IMR-90 (cell line): ENCODE data around the gene PIGU. TPM values are rescaled to one million over a fixed set of nuclear protein-coding genes. Genes with fewer than 3 reads are reported as not detected.

Experiments
- ATAC-seq: fragments of 200-7000 bp; cut with Tn5 transposase; 2 replicates; pipeline ENCODE4 v1.9.1; 2020; ENCODE audit warnings: low read depth, mild to moderate bottlenecking, moderate library complexity
- BruUV-seq: library from RNA; stranded (reverse); fragments of 400-500 nt; replicated peaks from 2 replicates; lab custom pipeline; 2021; lab: Mats Ljungman, UMichigan
- CTCF ChIA-PET: fragments of 300-600 bp; formaldehyde crosslinking; extraction: SDS; loops from one replicate; lab custom pipeline; 2021; ENCODE audit warnings: antibody characterized with exemption; lab: Yijun Ruan, JAX
- POLR2A ChIA-PET: fragments of 300-600 bp; sonication (Branson Sonifier 250); formaldehyde crosslinking; loops from one replicate; lab custom pipeline; 2022; ENCODE audit warnings: antibody characterized with exemption; ENCODE audit not compliant: unreplicated experiment; lab: Charles Lee
- DNase-seq: peaks from one replicate; pipeline ENCODE4 v3.0.0; 2013
- H2AFZ ChIP-seq: replicated peaks from 2 replicates; pipeline ENCODE3; 2013; ENCODE audit warnings: low read length, mild to moderate bottlenecking; ENCODE audit not compliant: poor library complexity
- H2AK5ac ChIP-seq: 2 replicates; pipeline ENCODE4 v1.6.1; 2013; ENCODE audit warnings: low read depth, low read length, inconsistent platforms
- H2AK9ac ChIP-seq: replicated peaks from 2 replicates; pipeline ENCODE3; 2013; ENCODE audit warnings: mild to moderate bottlenecking, low read depth, low read length, moderate library complexity; ENCODE audit not compliant: poor library complexity
- H2BK120ac ChIP-seq: 2 replicates; pipeline ENCODE4 v1.6.1; 2013; ENCODE audit warnings: low read depth, low read length, inconsistent platforms
- H2BK15ac ChIP-seq: 3 replicates; pipeline ENCODE4 v1.6.1; 2013; ENCODE audit warnings: low read depth, low read length, inconsistent platforms
- H2BK20ac ChIP-seq: 2 replicates; pipeline ENCODE4 v1.6.1; 2013; ENCODE audit warnings: low read depth, mild to moderate bottlenecking, inconsistent platforms, low read length, moderate library complexity
- H2BK5ac ChIP-seq: 2 replicates; pipeline ENCODE4 v1.6.1; 2013; ENCODE audit warnings: mild to moderate bottlenecking, low read depth, low read length, inconsistent platforms; ENCODE audit not compliant: poor library complexity, severe bottlenecking
- H3K14ac ChIP-seq: replicated peaks from 2 replicates; pipeline ENCODE4 v1.6.1; 2013; ENCODE audit warnings: low read depth, low read length, inconsistent platforms
- H3K18ac ChIP-seq: 2 replicates; pipeline ENCODE4 v1.6.1; 2013; ENCODE audit warnings: low read depth, low read length, control low read depth
- H3K23ac ChIP-seq: 2 replicates; pipeline ENCODE4 v1.6.1; 2013; ENCODE audit warnings: low read depth, low read length, inconsistent platforms
- H3K27ac ChIP-seq: 2 replicates; pipeline ENCODE4 v1.5.1; 2013; ENCODE audit warnings: mild to moderate bottlenecking, control low read depth, low read length; ENCODE audit not compliant: insufficient read depth
- H3K27me3 ChIP-seq: 2 replicates; pipeline ENCODE4 v1.6.1; 2013; ENCODE audit warnings: low read length; ENCODE audit not compliant: control insufficient read depth, insufficient read depth
- H3K36me3 ChIP-seq: 2 replicates; pipeline ENCODE4 v1.6.1; 2013; ENCODE audit warnings: low read length, mixed read lengths; ENCODE audit not compliant: control insufficient read depth, insufficient read depth
- H3K4ac ChIP-seq: 2 replicates; pipeline ENCODE4 v1.6.1; 2013; ENCODE audit warnings: low read depth, low read length, inconsistent platforms
- H3K4me1 ChIP-seq: 2 replicates; pipeline ENCODE4 v1.6.1; 2013; ENCODE audit warnings: low read length, mixed read lengths; ENCODE audit not compliant: control insufficient read depth, insufficient read depth
- H3K4me2 ChIP-seq: 2 replicates; pipeline ENCODE4 v1.6.1; 2013; ENCODE audit warnings: low read depth, mild to moderate bottlenecking, control low read depth, low read length, moderate library complexity
- H3K4me3 ChIP-seq: 2 replicates; pipeline ENCODE4 v1.5.1; 2013; ENCODE audit warnings: low read depth, mild to moderate bottlenecking, control low read depth, low read length, moderate library complexity; ENCODE audit not compliant: insufficient read depth
- H3K56ac ChIP-seq: 2 replicates; pipeline ENCODE4 v1.6.1; 2013; ENCODE audit warnings: low read length, inconsistent platforms; ENCODE audit not compliant: insufficient read depth; ENCODE audit errors: extremely low read depth
- H3K79me1 ChIP-seq, 2 experiments: 2 replicates each; pipeline ENCODE4 v1.6.1; 2013; ENCODE audit warnings: low read length in 2 of 2, inconsistent platforms in 1 of 2, low read depth in 1 of 2
- H3K9ac ChIP-seq: 2 replicates; pipeline ENCODE4 v1.6.1; 2013; ENCODE audit warnings: low read depth, low read length, control low read depth
- H3K9me1 ChIP-seq: 2 replicates; pipeline ENCODE4 v1.6.1; 2013; ENCODE audit warnings: low read length, inconsistent platforms; ENCODE audit not compliant: insufficient read depth
- H3K9me3 ChIP-seq: 2 replicates; pipeline ENCODE4 v1.6.1; 2013; ENCODE audit warnings: low read length; ENCODE audit not compliant: control insufficient read depth, insufficient read depth
- H4K20me1 ChIP-seq: 2 replicates; pipeline ENCODE4 v1.6.1; 2013; ENCODE audit warnings: low read length, inconsistent platforms; ENCODE audit not compliant: insufficient read depth
- H4K5ac ChIP-seq: 2 replicates; pipeline ENCODE4 v1.6.1; 2013; ENCODE audit warnings: mild to moderate bottlenecking, low read depth, low read length, control low read depth
- H4K8ac ChIP-seq, 2 experiments: 2 replicates each; pipeline ENCODE4 v1.6.1; 2013; ENCODE audit warnings: low read depth in 2 of 2, low read length in 2 of 2, control low read depth in 1 of 2, inconsistent platforms in 1 of 2
- H4K91ac ChIP-seq: 2 replicates; pipeline ENCODE4 v1.6.1; 2013; ENCODE audit warnings: low read depth, low read length, inconsistent platforms; ENCODE audit not compliant: insufficient read depth
- BHLHE40 ChIP-seq: fragments of 150-350 bp; IDR thresholded peaks from 2 replicates; pipeline ENCODE4 v1.6.1; 2016; ENCODE audit warnings: mild to moderate bottlenecking, low read depth, low read length
- CEBPB ChIP-seq: IDR thresholded peaks from 2 replicates; pipeline ENCODE4 v1.6.1; 2012; ENCODE audit warnings: low read depth, low read length, improper control_type of control experiment
- CHD1 ChIP-seq: IDR thresholded peaks from 2 replicates; pipeline ENCODE4 v1.6.1; 2012; ENCODE audit warnings: low read depth, low read length, improper control_type of control experiment
- FOS ChIP-seq: fragments of 150-350 bp; IDR thresholded peaks from 2 replicates; pipeline ENCODE4 v1.6.1; 2016; ENCODE audit warnings: low read depth, low read length
- MAZ ChIP-seq: IDR thresholded peaks from 2 replicates; pipeline ENCODE4 v1.6.1; 2012; ENCODE audit warnings: low read depth, mild to moderate bottlenecking, low read length, improper control_type of control experiment, moderate library complexity, borderline replicate concordance
- MXI1 ChIP-seq: IDR thresholded peaks from 2 replicates; pipeline ENCODE4 v1.6.1; 2012; ENCODE audit warnings: low read depth, mild to moderate bottlenecking, low read length, moderate library complexity, borderline replicate concordance
- NFE2L2 ChIP-seq: fragments of 150-350 bp; IDR thresholded peaks from 2 replicates; pipeline ENCODE4 v1.6.1; 2016; ENCODE audit warnings: low read depth, mild to moderate bottlenecking, low read length
- POLR2A ChIP-seq: IDR thresholded peaks from 2 replicates; pipeline ENCODE4 v1.6.1; 2012; ENCODE audit warnings: mild to moderate bottlenecking, low read depth, low read length
- RAD21 ChIP-seq: IDR thresholded peaks from 2 replicates; pipeline ENCODE4 v1.6.1; 2012; ENCODE audit warnings: low read length, improper control_type of control experiment
- RFX5 ChIP-seq: IDR thresholded peaks from 2 replicates; pipeline ENCODE4 v1.8.0; 2012; ENCODE audit warnings: low read depth, mild to moderate bottlenecking, low read length, moderate library complexity
- SMC3 ChIP-seq: fragments of 150-350 bp; IDR thresholded peaks from 2 replicates; pipeline ENCODE4 v1.6.1; 2016; ENCODE audit warnings: low read depth, mild to moderate bottlenecking, antibody characterized with exemption, low read length, moderate library complexity
- WGBS, 2 experiments: methylation state at CpG; one replicate each; pipeline versions ENCODE4 v1.1.5 to v1.1.7; 2013; ENCODE audit warnings: missing lambda C conversion rate in 2 of 2; ENCODE audit not compliant: insufficient read length in 1 of 2; ENCODE audit errors: extremely low coverage in 2 of 2; 5-methylcytosine and 5-hydroxymethylcytosine counted together
- dilution Hi-C: fragments of 300-500 bp; cut with HindIII; formaldehyde crosslinking; loops from one replicate; pipeline ENCODE4 v1.14.3; 2018; ENCODE audit warnings: low sequenced_read_pairs; ENCODE audit not compliant: unreplicated experiment
- in situ Hi-C: fragments of 300-500 bp; cut with MboI; formaldehyde crosslinking; loops from 3 replicates; pipeline ENCODE4 v1.14.3; 2019; ENCODE audit warnings: low sequenced_read_pairs, inconsistent platforms, mixed read lengths
- intact Hi-C: fragments of 100-400 bp; cut with micrococcal nuclease; formaldehyde crosslinking; loops from 2 replicates; pipeline ENCODE4 v1.10.0; 2022
- polyA plus RNA-seq, 3 experiments: library from polyadenylated mRNA; depleted of rRNA; stranded (reverse); fragments of >200 nt; gene quantifications; 2 replicates each; pipeline ENCODE4 v1.2.3, GENCODE V29; 2012; ENCODE audit warnings: low replicate concordance in 1 of 3
- total RNA-seq: library from RNA; depleted of rRNA; stranded (reverse); fragments of >200 nt; gene quantifications from 2 replicates; pipeline ENCODE4 v1.2.3, GENCODE V29; 2012
- TF ChIP-seq, protein P1 (sequence below): fragments of 150-350 bp; IDR thresholded peaks from 2 replicates; pipeline ENCODE4 v1.6.1; 2017; ENCODE audit warnings: mild to moderate bottlenecking, antibody characterized with exemption, low read length, low read depth
- TF ChIP-seq, protein P2 (sequence below): fragments of 150-350 bp; IDR thresholded peaks from 2 replicates; pipeline ENCODE4 v1.6.1; 2016; ENCODE audit warnings: low read depth, mild to moderate bottlenecking, low read length, moderate library complexity, borderline replicate concordance

PIGU gene
- total and polyA plus RNA-seq, 2 of the 4 experiments (the other 2 are of a cell fraction): 11.1 to 31.1 TPM

DNA sequence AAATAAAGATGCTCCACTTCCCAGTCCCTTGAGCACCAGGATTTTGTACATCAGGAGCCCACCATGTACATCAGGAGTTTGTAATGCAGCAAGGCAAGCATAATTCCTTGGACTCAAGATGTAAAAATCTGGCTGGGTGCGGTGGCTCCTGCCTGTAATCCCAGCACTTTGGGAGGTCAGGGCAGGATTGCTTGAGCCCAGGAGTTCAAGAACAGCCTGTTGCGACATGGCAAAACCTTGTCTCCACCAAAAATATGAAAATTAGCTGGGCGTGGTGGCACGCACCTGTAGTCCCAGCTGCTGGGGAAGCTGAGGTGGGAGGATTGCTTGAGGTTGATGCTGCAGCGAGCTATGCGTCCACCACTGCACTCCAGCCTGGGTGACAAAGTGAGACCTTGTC lies 134.5 kb downstream of the PIGU start:
- Histone ChIP-seq H2BK120ac (no peak overlapping the region), H4K20me1 (peaks cover 9% of the 10 kb centered on the region), H3K79me1 (peaks cover 4 to 19% of the 10 kb centered on the region in 2 experiments), H3K4me2 (no peak overlapping the region), H3K4me3 (no peak overlapping the region), H3K56ac (no peak overlapping the region), H3K9me1 (no peaks in the 10 kb centered on the region), H2AK5ac (no peak overlapping the region), H3K4me1 (no peaks in the 10 kb centered on the region), H3K9me3 (no peaks in the 10 kb centered on the region), H2AK9ac (no peak overlapping the region), H3K14ac (no peak overlapping the region), H3K9ac (no peak overlapping the region), H4K8ac (no peak overlapping the region), H2BK5ac (no peak overlapping the region), H3K27ac (no peak overlapping the region), H3K36me3 (peaks cover 31% of the 10 kb centered on the region), H2AFZ (no peak overlapping the region), H3K18ac (no peak overlapping the region), H2BK15ac (no peak overlapping the region), H2BK20ac (no peak overlapping the region), H3K4ac (no peak overlapping the region), H3K27me3 (no peaks in the 10 kb centered on the region), H4K91ac (no peak overlapping the region), H4K5ac (no peak overlapping the region), H3K23ac (no peak overlapping the region)
- in situ Hi-C loops (no loop called here), dilution Hi-C loops (no loop called here), intact Hi-C loops (no loop called here)
- POLR2A ChIA-PET: no interaction called here
- CTCF ChIA-PET: no interaction called here
- TF ChIP-seq BHLHE40 (no peak), MAZ (no peak), CHD1 (no peak), RAD21 (no peak), RFX5 (no peak), MXI1 (no peak), SMC3 (no peak), POLR2A (no peak), FOS (no peak), CEBPB (no peak), NFE2L2 (no peak)
- TF ChIP-seq, protein P1, sequence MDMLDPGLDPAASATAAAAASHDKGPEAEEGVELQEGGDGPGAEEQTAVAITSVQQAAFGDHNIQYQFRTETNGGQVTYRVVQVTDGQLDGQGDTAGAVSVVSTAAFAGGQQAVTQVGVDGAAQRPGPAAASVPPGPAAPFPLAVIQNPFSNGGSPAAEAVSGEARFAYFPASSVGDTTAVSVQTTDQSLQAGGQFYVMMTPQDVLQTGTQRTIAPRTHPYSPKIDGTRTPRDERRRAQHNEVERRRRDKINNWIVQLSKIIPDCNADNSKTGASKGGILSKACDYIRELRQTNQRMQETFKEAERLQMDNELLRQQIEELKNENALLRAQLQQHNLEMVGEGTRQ: no peak
- TF ChIP-seq, protein P2, sequence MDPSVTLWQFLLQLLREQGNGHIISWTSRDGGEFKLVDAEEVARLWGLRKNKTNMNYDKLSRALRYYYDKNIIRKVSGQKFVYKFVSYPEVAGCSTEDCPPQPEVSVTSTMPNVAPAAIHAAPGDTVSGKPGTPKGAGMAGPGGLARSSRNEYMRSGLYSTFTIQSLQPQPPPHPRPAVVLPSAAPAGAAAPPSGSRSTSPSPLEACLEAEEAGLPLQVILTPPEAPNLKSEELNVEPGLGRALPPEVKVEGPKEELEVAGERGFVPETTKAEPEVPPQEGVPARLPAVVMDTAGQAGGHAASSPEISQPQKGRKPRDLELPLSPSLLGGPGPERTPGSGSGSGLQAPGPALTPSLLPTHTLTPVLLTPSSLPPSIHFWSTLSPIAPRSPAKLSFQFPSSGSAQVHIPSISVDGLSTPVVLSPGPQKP: no peak
- ATAC-seq: no peak
- no TSS peak for BruUV-seq
- 100% methylated on average over 3 of the region's 6 CpGs; no CpG with 5 or more reads in 1 of the 2 experiments for WGBS, 2 experiments
- DNase-seq: no peak
